Testis (tissue), 3 donors: ENCODE data around the gene ZIC5. TPM values are rescaled to one million over a fixed set of nuclear protein-coding genes. Genes with fewer than 3 reads are reported as not detected.

Experiments used
- DNase-seq: peaks from one replicate; pipeline ENCODE4 v3.0.0-alpha.2; 2019
- H3K27ac ChIP-seq, 2 donors: fragments of 200-600 bp; sonication (generic); one replicate each; pipeline ENCODE4 v1.5.1; 2019
- H3K27me3 ChIP-seq: fragments of 200-600 bp; sonication (generic); one replicate; pipeline ENCODE4 v1.5.1; 2019
- H3K36me3 ChIP-seq: fragments of 200-600 bp; sonication (generic); one replicate; pipeline ENCODE4 v1.5.1; 2017; ENCODE audit warnings: low read depth; ENCODE audit errors: missing control alignments
- H3K4me1 ChIP-seq: fragments of 200-600 bp; sonication (generic); one replicate; pipeline ENCODE4 v1.5.1; 2019
- H3K4me3 ChIP-seq, 2 donors: fragments of 200-600 bp; sonication (generic); one replicate each; pipeline ENCODE4 v1.5.1; 2017 to 2019
- H3K9me3 ChIP-seq: fragments of 200-600 bp; sonication (generic); one replicate; pipeline ENCODE4 v1.5.1; 2017
- POLR2A ChIP-seq: fragments of 450-650 bp; IDR thresholded peaks from one replicate; pipeline ENCODE4 v1.6.1; 2017; ENCODE audit warnings: antibody characterized with exemption, mild to moderate bottlenecking, moderate library complexity
- WGBS, 2 donors: methylation state at CpG; one replicate each; pipeline ENCODE4 v1.1.5; 2018; 5-methylcytosine and 5-hydroxymethylcytosine counted together
- intact Hi-C: fragments of 100-400 bp; cut with DNase I; formaldehyde crosslinking; loops from one replicate; pipeline ENCODE4 v1.15.1; 2023; ENCODE audit warnings: low total_unique reads
- polyA plus RNA-seq: library from polyadenylated mRNA; stranded (reverse); fragments of 350-450 nt; fragmentation: Illumina TruSeq; extraction: RNeasy Lipid Tissue Mini Kit (QIAGEN cat#74804); gene quantifications from one replicate; pipeline ENCODE4 v1.2.3, GENCODE V29; 2014; ENCODE audit warnings: low read depth, low replicate concordance; ENCODE audit not compliant: insufficient read depth
- total RNA-seq, 2 donors: library from RNA; depleted of rRNA; stranded (reverse); fragments of >200 nt; gene quantifications; one replicate each; pipeline ENCODE4 v1.2.3, GENCODE V29; 2016
- TF ChIP-seq, protein P1 (sequence below), 3 experiments: fragments of 450-650 bp in 2 of 3; fragments of 200-600 bp in 1 of 3; sonication (generic) in 1 of 3; IDR thresholded peaks; one replicate each; pipeline ENCODE4 v1.5.1; 2016 to 2019; ENCODE audit warnings: antibody characterized with exemption in 3 of 3, mild to moderate bottlenecking in 2 of 3, moderate library complexity in 1 of 3

Gene ZIC5
- total and polyA plus RNA-seq, 3 donors from 2014 or later = 2.0 to 6.9 (median 3.0) TPM

DNA sequence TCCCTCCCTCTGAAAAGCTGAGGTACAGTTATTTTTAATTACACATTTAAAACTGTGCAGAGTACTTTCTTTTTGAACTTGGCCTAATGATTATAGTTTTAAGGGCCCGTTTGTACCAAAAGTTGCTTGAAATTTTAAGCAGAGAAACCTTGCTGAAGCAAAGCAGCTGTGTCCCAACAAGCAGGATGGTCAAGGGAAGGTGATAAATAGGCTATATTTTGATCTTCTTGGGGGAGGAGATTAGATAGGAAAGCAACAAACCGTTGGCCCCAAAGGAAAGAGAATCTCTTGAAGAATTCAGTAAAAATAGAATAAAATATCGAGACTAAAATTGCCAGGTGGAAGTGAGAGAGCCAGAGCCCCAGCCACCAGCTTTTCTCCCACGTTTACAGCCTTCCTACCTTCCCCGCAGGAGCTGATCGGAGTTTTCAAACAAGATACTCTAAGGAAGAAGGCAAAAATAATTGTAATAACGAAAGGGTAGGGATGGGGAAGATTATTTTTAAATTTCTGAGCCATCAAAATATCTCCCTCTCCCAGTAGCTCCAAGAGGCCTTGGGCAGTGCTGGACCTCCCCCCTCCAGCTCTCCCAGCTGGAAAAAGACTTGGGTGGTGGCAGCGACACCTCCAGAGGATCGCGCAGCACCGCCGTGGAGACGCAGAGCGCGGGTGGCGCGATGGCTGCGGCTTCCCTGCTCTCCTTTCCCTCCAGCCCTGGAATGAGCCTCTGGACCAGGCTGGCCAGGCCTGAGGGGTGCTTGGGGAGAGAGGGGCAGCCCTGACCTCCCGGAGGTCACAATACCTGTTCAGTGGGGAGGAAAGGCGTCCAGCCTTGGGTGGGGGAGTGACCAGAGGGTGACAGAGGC, 15.8 kb upstream of the ZIC5 start:
- Histone ChIP-seq H3K36me3 (no peaks in the 10 kb centered on the region), H3K27me3 (no peaks in the 10 kb centered on the region), H3K4me1 (no peaks in the 10 kb centered on the region), H3K9me3 (no peaks in the 10 kb centered on the region), H3K4me3 (no peak overlapping the region), H3K27ac (no peak overlapping the region)
- DNase-seq = no peak
- 14 to 20% methylated on average over 18 to 20 of the region's 20 CpGs for WGBS, 2 donors
- intact Hi-C loops = no loop called here
- TF ChIP-seq, protein P1, sequence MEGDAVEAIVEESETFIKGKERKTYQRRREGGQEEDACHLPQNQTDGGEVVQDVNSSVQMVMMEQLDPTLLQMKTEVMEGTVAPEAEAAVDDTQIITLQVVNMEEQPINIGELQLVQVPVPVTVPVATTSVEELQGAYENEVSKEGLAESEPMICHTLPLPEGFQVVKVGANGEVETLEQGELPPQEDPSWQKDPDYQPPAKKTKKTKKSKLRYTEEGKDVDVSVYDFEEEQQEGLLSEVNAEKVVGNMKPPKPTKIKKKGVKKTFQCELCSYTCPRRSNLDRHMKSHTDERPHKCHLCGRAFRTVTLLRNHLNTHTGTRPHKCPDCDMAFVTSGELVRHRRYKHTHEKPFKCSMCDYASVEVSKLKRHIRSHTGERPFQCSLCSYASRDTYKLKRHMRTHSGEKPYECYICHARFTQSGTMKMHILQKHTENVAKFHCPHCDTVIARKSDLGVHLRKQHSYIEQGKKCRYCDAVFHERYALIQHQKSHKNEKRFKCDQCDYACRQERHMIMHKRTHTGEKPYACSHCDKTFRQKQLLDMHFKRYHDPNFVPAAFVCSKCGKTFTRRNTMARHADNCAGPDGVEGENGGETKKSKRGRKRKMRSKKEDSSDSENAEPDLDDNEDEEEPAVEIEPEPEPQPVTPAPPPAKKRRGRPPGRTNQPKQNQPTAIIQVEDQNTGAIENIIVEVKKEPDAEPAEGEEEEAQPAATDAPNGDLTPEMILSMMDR (IDR thresholded peaks at IDR 0.05) = no peak
- no peak for TF ChIP-seq POLR2A

DNA sequence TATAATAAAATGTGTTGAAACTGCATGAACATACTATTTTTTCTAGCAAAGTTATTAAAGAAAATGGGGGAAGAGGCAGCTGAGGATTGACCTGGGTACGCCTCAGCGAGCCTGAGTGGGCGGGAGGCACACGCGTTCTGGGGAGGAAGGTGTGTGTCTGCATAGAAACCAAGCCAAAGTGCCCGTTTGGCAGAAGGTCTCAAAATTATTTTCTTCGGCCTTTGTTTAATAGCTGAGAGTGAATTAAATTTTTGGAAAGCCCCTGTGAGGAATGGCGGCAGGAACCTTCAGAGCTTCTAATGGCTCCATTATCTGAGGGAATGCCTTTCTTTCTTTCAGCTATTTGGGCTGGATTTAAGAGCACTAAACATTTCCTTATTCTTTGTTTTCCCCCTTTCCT, 15.2 kb upstream of the ZIC5 start:
- Histone ChIP-seq H3K27me3 (no peaks in the 10 kb centered on the region), H3K9me3 (no peaks in the 10 kb centered on the region), H3K4me1 (no peaks in the 10 kb centered on the region), H3K4me3 (no peak overlapping the region), H3K27ac (no peak overlapping the region), H3K36me3 (no peaks in the 10 kb centered on the region)
- no peak for DNase-seq
- intact Hi-C loops = no loop called here
- no peak for TF ChIP-seq POLR2A
- TF ChIP-seq, protein P1 (IDR thresholded peaks at IDR 0.05) = no peak
- WGBS, 2 donors = 31 to 36% methylated on average over 8 of the region's 8 CpGs

DNA sequence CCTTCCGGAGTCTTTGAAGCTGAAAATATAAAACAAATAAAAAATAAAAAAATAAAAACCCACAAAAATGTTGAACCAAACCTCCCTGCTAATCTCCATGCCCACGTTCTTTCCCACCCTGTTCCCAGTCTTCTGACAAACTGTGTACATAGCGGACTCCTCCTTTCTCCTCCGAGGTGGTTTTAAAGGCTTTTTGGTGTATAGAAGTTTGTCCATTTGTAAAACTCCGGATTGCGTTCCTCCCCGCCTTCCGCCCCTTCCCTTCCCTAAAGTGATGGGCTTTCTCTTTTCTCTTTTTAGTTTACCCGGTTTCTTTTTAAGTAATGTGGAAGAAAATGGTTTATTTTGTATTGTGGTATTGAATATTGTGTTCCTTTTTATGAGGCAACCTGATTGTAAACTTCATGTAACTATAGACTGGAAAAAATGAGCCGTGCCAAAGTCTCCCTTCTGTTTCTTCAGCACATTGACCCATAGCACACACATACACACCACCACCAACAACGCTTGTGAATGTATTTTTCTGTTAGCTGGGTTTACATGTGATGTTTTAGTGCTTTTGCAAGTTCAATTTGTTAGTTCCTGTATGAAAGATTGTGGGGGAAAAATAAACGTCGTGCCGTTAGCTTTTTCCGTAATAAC, 14.4 kb upstream of the ZIC5 start:
- Histone ChIP-seq H3K36me3 (no peaks in the 10 kb centered on the region), H3K4me1 (no peaks in the 10 kb centered on the region), H3K4me3 (no peak overlapping the region), H3K27ac (no peak overlapping the region), H3K9me3 (no peaks in the 10 kb centered on the region), H3K27me3 (no peaks in the 10 kb centered on the region)
- intact Hi-C loops = no loop called here
- 27% methylated on average over 15 of the region's 15 CpGs for WGBS, 2 donors
- no peak for TF ChIP-seq POLR2A
- TF ChIP-seq, protein P1 (IDR thresholded peaks at IDR 0.05) = no peak
- DNase-seq = no peak

DNA sequence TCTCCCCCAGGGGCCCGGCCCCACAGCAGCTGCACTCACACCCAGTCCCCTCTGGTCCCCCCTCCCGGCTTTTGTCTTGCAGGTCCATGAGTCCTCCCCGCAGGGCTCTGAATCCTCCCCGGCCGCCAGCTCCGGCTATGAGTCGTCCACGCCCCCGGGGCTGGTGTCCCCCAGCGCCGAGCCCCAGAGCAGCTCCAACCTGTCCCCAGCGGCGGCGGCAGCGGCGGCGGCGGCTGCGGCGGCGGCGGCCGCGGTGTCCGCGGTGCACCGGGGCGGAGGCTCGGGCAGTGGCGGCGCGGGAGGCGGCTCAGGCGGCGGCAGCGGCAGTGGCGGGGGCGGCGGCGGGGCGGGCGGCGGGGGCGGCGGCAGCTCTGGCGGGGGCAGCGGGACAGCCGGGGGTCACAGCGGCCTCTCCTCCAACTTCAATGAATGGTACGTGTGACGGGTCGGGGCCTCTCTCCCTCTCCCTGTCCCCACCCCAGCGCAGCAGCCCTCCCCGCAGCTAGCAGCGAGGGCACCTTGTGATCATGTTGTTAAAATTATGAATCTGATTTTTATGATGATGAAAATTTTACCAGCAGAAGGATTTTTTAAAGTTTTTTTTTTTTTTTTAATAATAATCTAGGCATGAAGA, 13.8 kb upstream of the ZIC5 start:
- TF ChIP-seq, protein P1 (IDR thresholded peaks at IDR 0.05) = no peak
- TF ChIP-seq POLR2A = no peak
- no peaks in the 10 kb centered on the region for H3K4me1 ChIP-seq
- no peak for DNase-seq
- H3K27ac ChIP-seq = no peak overlapping the region
- H3K4me3 ChIP-seq = no peak overlapping the region
- no peaks in the 10 kb centered on the region for H3K9me3 ChIP-seq
- intact Hi-C loops = no loop called here
- H3K27me3 ChIP-seq = no peaks in the 10 kb centered on the region
- WGBS, 2 donors = 4 to 5% methylated on average over 8 to 24 of the region's 55 CpGs
- H3K36me3 ChIP-seq = no peaks in the 10 kb centered on the region
